ENCODE data around the gene CACNA2D4. TPM values are rescaled to one million over a fixed set of nuclear protein-coding genes. Genes with fewer than 3 reads are reported as not detected.

Gene CACNA2D4
- total and polyA plus RNA-seq, 12 donors: 0.54 to 9.1 (median 3.1) TPM

DNA sequence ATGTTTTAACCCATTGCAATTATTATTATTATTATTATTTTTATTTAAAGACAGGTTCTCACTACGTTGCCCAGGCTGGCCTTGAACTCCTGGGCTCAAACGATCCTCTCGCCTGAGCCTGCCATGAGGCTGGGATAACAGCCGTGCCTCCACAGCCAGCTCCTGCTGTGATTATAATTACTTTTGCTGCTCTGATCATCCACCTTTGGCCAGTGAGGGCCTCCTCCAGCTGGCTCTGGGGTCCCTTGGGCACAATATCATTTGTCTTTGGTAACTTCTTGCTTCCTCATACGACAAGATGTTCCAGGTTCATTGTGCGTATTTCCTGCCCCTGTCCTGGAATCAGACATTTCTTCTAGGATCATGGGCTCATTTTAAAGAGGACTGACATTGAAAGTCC, 69.7 kb downstream of the CACNA2D4 start:
- Histone ChIP-seq H3K36me3 (replicated peaks in 1 of 2) (no peaks in the 10 kb centered on the region), H3K27me3 (no peaks in the 10 kb centered on the region), H3K9me3 (replicated peaks in 1 of 3) (no peaks in the 10 kb centered on the region), H3K4me1 (replicated peaks in 1 of 2) (no peaks in the 10 kb centered on the region), H3K4me3 (no peak overlapping the region), H3K27ac (no peak overlapping the region)
- intact Hi-C loops (cut with DNase I): no loop called here
- no peak for DNase-seq
- no peak for TF ChIP-seq POLR2A (IDR thresholded peaks at IDR 0.05)
- no peak for TF ChIP-seq CTCF (IDR thresholded peaks at IDR 0.05)
- 62 to 73% (median 69%) methylated on average over 6 of the region's 6 CpGs for WGBS, 4 donors

DNA sequence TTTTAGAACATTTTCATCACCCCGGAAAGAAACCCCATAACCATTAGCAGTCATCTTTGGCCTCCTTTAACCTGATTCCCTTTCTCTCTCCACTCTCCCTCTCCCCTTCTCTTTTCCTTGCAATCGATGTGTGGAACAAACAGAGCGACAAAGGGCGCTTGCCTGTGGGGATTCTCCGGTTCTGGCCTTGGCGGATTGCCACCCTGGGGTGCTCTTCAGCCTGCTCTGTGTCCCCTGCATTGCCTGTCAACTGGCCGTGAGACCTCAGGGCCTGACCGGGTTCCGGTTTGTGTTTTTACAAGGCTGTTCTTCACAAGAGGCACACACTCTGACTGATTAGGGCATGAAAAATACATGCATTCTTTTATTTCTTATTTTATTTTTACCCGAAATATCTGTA, 70.3 kb downstream of the CACNA2D4 start:
- intact Hi-C loops (cut with DNase I): no loop called here

DNA sequence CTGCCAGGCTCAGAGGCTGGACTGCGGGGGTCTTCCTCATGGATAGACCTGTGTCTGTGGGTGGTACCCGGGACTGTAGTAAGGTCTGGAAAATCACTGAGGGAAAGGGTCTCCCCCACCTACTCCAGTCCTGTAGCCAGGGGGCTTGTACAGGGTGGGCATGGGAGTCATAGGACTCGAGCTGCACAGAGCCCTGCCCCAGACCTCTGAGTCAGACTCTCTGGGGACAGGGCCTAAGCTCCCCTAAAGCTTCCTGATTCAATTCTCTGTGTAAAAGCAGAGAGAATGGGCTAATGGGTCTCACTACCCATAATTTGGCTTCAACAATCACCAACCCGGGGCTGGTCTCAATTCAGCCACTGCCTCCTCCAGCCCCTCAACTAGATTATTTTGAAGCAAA, 71.0 kb downstream of the CACNA2D4 start:
- intact Hi-C loops (cut with DNase I): no loop called here
- TF ChIP-seq CTCF (IDR thresholded peaks at IDR 0.05) (no peak), POLR2A (IDR thresholded peaks at IDR 0.05) (no peak)
- Histone ChIP-seq H3K36me3 (replicated peaks in 1 of 2) (no peaks in the 10 kb centered on the region), H3K4me3 (no peak overlapping the region), H3K27me3 (no peaks in the 10 kb centered on the region), H3K4me1 (replicated peaks in 1 of 2) (no peaks in the 10 kb centered on the region), H3K9me3 (replicated peaks in 1 of 3) (no peaks in the 10 kb centered on the region), H3K27ac (no peak overlapping the region)
- DNase-seq: no peak
- WGBS, 4 donors: 59 to 74% (median 65%) methylated on average over 3 to 4 of the region's 4 CpGs

More for the DNA sequence above, 70.3 kb downstream of the CACNA2D4 start:
- no peaks in the 10 kb centered on the region for H3K4me1 ChIP-seq (replicated peaks in 1 of 2)
- 56 to 72% (median 63%) methylated on average over 10 of the region's 10 CpGs for WGBS, 4 donors
- no peak overlapping the region for H3K4me3 ChIP-seq
- no peaks in the 10 kb centered on the region for H3K27me3 ChIP-seq
- no peak overlapping the region for H3K27ac ChIP-seq
- no peaks in the 10 kb centered on the region for H3K36me3 ChIP-seq (replicated peaks in 1 of 2)
- H3K9me3 ChIP-seq (replicated peaks in 1 of 3): no peaks in the 10 kb centered on the region
- no peak for DNase-seq
- TF ChIP-seq POLR2A (IDR thresholded peaks at IDR 0.05) (no peak), CTCF (IDR thresholded peaks at IDR 0.05) (no peak)

DNA sequence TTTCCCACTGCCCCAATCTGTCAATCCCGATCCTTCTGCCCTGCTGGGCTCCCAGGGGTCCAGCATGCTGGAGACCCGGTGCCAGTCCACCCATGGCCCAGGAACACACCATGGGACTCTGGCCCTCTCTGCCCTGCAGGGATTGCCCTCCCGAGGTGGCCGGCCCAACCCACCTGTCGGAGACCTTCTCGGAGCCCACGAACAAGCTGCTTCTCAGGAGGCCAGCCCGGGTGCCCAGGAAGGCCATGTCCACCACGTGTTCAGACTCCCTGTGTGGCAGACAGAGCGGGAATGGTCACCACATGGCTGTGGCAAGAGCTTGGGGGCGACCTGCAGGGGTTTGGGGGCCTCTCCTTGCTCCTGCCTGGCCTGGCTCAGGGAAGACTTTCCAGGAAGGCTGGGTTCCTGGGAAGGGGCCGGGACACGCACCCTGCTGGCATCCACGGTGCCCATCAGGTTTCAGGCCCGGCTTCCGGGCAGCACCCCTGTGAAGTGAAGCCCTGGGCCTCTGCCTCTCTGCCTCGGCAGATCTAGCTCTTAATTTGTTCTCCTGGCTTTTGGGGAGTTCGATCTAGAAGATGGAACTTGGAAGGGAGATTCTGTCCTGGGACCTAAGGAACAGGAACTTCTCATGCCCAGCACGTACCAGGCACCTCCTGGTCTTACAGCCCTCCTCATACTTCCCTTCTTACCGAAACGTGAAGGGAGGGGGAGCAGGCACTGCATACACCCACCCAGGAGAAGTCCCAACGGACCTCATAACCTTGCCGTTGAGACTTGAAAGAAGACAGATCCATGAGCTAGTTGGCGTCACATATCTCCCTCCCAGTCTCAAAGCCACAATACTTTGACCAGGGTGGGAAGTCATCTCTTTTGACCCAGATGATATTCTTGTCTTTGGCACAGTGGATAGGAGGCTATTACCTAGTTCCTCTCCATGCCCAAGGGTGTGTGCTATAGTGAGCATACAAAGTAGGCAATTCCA, 71.7 kb downstream of the CACNA2D4 start:
- no peak overlapping the region for H3K4me3 ChIP-seq
- no peaks in the 10 kb centered on the region for H3K9me3 ChIP-seq (replicated peaks in 1 of 3)
- TF ChIP-seq CTCF (IDR thresholded peaks at IDR 0.05) (no peak), POLR2A (IDR thresholded peaks at IDR 0.05) (no peak)
- no peaks in the 10 kb centered on the region for H3K27me3 ChIP-seq
- intact Hi-C loops (cut with DNase I): no loop called here
- no peaks in the 10 kb centered on the region for H3K4me1 ChIP-seq (replicated peaks in 1 of 2)
- H3K27ac ChIP-seq: no peak overlapping the region
- no peak for DNase-seq
- 75 to 85% (median 83%) methylated on average over 8 to 24 of the region's 24 CpGs for WGBS, 4 donors
- H3K36me3 ChIP-seq (replicated peaks in 1 of 2): no peaks in the 10 kb centered on the region

Data from adrenal gland (tissue), 12 donors.